ENCODE results near the gene POC1A.

GRCh38 chr3:52173101-52173500 lies 18.9 kb upstream of the POC1A start:
- TF ChIP-seq SRF (IDR thresholded peaks at IDR 0.05; ENCODE audit: low read depth, low read length) (no peak), POLR2A (IDR thresholded peaks at IDR 0.05; ENCODE audit: control extremely low read depth in 1 of 2, low read depth in 2 of 2, low read length in 2 of 2) (no peak)
- TF ChIP-seq, protein P1, sequence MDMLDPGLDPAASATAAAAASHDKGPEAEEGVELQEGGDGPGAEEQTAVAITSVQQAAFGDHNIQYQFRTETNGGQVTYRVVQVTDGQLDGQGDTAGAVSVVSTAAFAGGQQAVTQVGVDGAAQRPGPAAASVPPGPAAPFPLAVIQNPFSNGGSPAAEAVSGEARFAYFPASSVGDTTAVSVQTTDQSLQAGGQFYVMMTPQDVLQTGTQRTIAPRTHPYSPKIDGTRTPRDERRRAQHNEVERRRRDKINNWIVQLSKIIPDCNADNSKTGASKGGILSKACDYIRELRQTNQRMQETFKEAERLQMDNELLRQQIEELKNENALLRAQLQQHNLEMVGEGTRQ (IDR thresholded peaks at IDR 0.05; ENCODE audit: low read length), result no peak
- TF ChIP-seq, protein P2, sequence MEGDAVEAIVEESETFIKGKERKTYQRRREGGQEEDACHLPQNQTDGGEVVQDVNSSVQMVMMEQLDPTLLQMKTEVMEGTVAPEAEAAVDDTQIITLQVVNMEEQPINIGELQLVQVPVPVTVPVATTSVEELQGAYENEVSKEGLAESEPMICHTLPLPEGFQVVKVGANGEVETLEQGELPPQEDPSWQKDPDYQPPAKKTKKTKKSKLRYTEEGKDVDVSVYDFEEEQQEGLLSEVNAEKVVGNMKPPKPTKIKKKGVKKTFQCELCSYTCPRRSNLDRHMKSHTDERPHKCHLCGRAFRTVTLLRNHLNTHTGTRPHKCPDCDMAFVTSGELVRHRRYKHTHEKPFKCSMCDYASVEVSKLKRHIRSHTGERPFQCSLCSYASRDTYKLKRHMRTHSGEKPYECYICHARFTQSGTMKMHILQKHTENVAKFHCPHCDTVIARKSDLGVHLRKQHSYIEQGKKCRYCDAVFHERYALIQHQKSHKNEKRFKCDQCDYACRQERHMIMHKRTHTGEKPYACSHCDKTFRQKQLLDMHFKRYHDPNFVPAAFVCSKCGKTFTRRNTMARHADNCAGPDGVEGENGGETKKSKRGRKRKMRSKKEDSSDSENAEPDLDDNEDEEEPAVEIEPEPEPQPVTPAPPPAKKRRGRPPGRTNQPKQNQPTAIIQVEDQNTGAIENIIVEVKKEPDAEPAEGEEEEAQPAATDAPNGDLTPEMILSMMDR (IDR thresholded peaks at IDR 0.05; ENCODE audit: control extremely low read depth in 1 of 3, insufficient read depth in 1 of 3, low read depth in 1 of 3, low read length in 3 of 3), result no peak

Data from H1 (cell line).